DND-41 (cell line): ENCODE results near the gene APMAP.

Experiments
- CTCF ChIP-seq: IDR thresholded peaks from 2 replicates; pipeline ENCODE4 v1.5.1; 2012; ENCODE audit warnings: borderline replicate concordance, low read length, moderate library complexity, mild to moderate bottlenecking; ENCODE audit not compliant: poor library complexity, severe bottlenecking; ENCODE audit errors: extremely low read depth
- EZH2 ChIP-seq: IDR thresholded peaks from 3 replicates; pipeline ENCODE4 v1.6.1; 2012; ENCODE audit warnings: borderline replicate concordance, low read depth, mild to moderate bottlenecking, moderate library complexity, low read length, inconsistent platforms; ENCODE audit not compliant: severe bottlenecking

GRCh38 chr20:24956001-24956841, 36.3 kb downstream of the APMAP start:
- no peak for TF ChIP-seq CTCF
- no peak for TF ChIP-seq EZH2
